Activated CD4-positive, alpha-beta T cell treated with anti-CD3 and anti-CD28 coated beads for 1 hour (primary cell): ENCODE results near the gene STX18.

ENCODE experiments used
- DNase-seq: peaks from one replicate; pipeline ENCODE4 v3.0.0-alpha.2; 2020

Gene STX18

DNA sequence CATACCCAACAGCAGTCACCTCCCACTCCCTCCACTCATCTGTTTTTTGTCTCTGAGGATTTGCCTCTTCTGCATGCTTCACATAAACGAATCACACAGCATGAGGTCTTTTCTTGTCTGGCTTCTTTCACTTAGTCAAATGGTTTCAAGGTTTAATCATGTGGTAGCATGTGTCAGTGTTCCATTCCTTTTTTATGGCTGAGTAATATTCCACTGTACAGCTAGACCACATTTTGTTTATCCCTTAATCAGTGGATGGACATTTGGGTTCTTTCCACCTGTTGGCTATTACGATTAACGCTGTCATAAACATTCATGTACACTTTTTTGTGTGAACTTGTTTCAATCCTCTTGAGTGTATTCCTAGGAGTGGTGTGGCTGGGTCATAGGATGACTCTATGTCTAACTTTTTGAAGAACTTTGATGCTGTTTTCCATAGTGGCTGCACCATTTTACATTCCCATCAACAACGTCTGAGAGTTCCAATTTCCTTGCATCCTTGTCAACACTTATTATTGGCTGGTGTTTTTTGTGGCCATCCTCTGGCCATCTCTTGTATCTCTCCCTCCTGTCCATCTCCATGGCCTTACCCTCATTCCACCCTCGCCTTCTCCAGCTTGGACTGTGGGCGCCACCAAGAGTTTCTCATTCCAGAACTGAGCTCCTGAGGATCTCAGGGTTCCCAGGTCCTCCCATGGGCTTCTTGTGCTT lies 167.3 kb downstream of the STX18 start:
- no peak for DNase-seq
